HG03139 (cell line): Measurements from ENCODE around the gene CPA4.
"Not testable (repeated sequence)": the region's sequence is repeated elsewhere in the genome, so short reads cannot be mapped to it uniquely, and the experiment has no call there.

Experiments
- ATAC-seq: cut with Tn5 transposase; IDR thresholded peaks from one replicate; pipeline ENCODE4 v1.9.1; 2021; ENCODE audit not compliant: unreplicated experiment

Gene CPA4

DNA sequence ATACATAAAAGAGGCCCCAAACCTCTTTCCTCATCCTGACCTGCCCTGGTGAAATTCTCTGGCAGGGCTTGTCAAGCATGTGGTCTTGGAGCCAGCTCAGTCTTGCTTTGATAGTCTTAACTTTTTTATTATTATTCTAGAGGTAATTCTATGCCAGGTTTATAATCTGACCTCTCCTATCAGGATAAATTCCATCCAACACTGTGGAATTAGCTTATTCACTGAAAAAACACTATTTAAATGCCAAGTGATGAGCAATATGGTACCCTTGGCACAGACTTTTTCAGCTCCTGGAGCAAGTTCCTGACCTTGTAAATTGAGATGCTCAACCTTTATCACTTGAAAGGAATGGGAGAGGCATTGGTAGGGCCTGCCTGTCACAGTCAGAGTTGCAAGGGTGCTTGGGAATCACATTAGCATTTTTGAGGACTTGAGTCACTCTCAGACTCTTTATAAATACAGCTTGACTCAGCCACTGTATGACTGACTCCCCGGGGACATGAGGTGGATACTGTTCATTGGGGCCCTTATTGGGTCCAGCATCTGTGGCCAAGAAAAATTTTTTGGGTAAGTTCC, at the start of gene CPA4:
Gene CPA4, plus strand, starts transcription at position 480 of the 576 bp plus-strand sequence. Its CDS starts 20 bp downstream, at position 500.
- no peak for ATAC-seq

GRCh38 chr7:130243486-130243885, 49.5 kb upstream of the CPA4 start:
- ATAC-seq = not testable (repeated sequence)

DNA sequence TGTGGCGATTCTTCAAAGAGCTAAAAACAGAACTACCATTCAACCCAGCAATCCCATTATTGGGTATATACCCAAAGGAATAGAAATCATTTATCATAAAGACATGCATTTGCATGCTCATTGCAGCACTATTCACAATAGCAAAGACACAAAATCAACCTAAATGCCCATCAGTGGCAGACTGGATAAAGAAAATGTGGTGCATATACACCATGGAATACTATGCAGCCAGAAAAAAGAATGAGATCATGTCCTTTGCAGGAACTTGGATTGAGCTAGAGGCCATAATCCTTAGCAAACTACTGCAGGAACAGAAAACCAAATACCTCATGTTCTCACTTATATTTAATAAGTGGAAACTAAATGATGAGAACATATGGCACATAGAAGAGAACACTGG, 46.5 kb upstream of the CPA4 start:
- not testable (repeated sequence) for ATAC-seq

DNA sequence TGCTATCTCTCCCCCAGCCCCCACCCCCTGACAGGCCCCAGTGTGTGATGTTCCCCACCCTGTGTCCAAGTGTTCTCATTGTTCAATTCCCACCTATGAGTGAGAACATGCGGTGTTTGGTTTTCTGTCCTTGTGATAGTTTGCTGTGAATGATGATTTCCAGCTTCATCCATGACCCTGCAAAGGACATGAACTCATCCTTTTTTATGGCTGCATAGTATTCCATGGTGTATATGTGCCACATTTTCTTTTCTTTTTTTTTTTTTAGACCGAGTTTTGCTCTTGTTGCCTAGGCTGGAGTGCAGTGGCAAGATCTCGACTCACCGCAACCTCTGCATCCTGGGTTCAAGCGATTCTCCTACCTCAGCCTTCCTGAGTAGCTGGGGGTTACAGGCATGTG, 44.1 kb upstream of the CPA4 start:
- not testable (repeated sequence) for ATAC-seq

GRCh38 chr7:130249626-130250025, 43.3 kb upstream of the CPA4 start:
- ATAC-seq = not testable (repeated sequence)

- no peak for ATAC-seq
These were observed 38.4 kb upstream of the CPA4 start for GRCh38 chr7:130254555-130254954.

- ATAC-seq = no peak
These were observed 36.3 kb upstream of the CPA4 start for GRCh38 chr7:130256704-130257103.

DNA sequence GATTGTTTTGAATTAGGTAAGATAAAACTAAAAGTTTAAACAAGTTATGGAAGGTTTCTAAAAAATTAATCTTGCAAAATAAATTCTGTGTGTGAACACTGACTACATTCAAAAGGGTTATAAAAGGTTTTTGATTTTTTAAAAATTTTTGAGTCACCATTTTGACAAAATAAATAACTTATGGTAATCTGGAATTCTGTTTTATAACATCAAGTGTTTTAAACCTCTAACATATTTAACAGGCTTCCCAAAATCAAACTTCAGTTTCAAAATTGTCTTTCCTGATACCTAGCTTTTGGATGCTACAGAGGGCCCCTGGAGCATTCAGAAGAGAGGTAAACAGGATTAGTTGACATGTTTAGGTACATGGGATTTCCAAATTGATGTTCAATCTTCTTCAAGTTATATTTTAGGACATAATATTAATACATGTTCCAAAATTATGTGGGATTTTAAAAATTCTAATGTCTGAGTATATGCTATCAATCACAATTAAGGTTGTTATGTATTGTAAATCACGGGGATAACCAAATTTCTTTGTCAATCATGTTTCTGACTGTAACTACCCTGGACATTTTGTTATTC, 34.4 kb upstream of the CPA4 start:
- ATAC-seq = no peak

DNA sequence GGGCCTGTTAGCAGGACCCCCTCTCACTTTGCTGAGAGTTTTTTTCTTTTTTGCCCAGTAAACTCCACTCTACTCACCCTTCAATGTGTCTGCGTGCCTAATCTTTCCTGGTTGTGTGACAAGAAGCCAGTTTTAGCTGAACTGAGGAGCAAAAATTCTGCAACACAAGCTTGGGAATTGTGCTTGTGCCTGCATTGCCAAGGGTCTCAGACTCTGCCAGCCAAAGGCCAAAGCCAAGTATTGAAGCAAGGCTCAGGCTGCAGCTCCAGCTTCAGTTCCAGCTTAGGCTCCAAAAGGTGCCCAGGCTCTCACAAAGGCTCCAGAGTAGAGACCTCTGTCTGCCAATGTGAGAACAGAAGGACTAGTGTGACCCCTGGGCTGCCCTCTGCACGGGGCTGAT, 30.5 kb upstream of the CPA4 start:
- ATAC-seq = no peak

GRCh38 chr7:130263130-130263529, 29.8 kb upstream of the CPA4 start:
- ATAC-seq = no peak

DNA sequence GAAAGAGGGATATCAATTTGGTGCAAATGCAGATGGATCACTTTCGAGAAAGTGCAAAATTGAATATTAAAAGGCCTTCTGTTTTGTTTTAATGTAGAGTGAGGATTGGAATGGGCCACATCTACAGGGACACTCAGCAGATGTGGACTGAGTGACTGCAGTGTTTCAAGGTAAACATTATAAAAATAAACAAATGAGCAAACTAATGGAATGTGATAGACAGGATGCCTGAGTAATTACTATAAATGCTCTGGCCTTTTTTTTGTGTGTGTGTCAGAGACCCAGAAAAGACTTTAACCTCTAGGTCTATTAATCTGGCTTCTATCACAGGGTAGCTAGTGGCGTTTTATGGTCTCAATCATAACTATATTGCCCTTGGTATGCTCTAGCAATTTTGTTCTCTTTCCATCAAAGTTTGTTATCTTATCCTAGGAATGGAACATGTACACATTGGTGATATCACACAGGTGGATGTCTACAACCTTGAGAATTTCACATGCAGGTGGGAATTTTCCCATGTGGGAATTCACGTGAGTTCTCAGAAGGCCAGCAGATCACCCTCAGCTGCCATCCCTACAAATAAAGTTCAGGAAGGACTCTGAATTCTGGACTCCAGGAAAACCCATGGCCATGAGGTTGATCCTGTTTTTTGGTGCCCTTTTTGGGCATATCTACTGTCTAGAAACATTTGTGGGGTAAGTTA, 26.6 kb upstream of the CPA4 start, which contains the start of gene CPA2:
Gene CPA2, plus strand, starts transcription at position 606 of the 703 bp plus-strand sequence. Its CDS starts 19 bp downstream, at position 625.
- ATAC-seq = no peak

DNA sequence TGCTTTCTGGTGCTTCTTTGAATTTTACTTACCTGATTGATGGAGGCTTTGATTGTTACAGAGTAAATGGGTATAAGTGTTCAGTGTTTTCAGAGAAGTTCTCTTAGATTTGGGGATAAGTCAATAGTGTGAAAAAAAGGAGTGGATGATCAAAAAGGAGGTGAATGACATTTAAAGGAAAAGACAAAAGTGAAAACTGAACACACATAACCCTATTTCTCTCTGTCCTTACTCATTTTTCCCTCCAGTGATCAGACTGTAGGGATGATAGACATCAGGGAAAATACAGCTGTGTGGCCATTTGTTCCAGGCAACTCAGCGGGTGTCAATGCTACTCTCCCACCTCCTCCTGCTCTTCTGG, 26.0 kb upstream of the CPA4 start:
- no peak for ATAC-seq

DNA sequence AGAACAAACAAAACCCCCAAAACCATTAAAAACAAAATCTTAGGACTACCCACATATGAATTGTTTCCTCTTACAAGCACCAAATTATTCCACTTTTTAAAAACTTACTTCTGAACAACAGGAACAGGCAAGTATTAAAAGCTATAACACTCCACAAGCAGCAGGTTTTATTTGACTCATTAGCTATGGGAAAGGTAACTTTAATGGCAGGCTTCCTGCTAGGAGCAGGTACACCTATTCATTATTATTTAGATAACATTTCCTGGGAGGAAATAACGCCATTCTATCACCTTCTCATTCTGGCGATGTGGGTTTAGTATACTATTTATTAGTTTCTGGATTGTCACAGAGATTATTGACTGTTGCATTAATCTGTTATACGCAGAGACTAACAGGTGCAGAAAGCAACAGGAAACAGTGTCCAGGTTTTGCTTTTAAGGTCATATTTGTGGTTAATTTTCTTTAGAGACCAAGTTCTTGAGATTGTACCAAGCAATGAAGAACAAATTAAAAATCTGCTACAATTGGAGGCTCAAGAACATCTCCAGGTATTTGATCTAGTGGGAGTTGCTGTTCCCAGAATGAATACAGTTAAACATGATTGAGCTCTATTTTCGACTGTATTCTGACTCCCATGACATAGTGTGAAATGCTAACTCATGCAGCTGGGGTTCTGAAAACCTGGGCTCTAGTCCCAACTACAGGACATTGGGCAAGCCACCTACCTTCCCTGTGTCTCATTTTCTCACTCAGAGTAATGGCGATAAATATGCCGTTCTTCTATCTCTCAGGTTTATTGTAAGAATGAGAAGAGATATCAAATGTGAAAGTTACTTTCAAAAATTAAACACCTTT, 24.3 kb upstream of the CPA4 start:
- no peak for ATAC-seq

GRCh38 chr7:130269318-130269694, 23.7 kb upstream of the CPA4 start:
- no peak for ATAC-seq

DNA sequence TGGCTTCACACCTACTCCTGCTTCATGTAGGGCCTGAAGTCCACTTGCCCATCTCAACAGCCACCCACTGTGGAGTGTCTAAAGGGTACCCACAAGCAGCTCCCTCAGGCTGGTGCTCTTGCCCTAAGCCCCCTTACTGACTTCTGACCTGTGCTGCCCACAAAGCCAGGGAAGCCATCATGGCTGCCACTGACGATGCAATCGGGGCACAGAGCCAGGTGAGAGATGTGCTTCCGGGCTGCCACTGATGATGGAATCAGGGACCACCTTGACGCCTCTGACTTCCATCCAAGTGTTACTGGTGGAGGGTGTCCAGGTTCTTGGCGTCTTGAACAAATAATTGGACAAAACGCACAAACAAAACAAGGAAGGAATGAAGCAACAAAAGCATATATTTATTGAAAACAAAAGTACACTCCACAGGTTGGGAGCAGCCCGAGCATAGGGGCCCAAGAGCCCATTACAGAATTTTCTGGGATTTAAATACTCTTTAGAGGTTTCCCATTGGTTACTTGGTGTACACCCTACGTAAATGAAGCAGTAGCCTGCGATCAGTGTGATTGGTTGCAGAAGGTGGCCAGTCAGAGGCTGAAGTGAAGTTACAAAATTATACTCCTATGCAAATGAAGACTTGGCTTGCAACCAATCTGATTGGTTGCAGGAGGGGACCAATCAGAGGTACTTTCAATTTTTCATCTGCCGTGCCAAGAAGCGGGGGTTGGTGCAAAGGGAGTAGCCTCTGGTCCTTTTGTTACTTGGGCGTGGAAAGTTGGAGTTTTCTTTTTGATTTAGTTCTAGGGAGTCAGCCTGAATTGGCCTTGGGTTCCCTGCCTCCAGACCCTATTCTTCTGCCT, 21.8 kb upstream of the CPA4 start:
- ATAC-seq = no peak

DNA sequence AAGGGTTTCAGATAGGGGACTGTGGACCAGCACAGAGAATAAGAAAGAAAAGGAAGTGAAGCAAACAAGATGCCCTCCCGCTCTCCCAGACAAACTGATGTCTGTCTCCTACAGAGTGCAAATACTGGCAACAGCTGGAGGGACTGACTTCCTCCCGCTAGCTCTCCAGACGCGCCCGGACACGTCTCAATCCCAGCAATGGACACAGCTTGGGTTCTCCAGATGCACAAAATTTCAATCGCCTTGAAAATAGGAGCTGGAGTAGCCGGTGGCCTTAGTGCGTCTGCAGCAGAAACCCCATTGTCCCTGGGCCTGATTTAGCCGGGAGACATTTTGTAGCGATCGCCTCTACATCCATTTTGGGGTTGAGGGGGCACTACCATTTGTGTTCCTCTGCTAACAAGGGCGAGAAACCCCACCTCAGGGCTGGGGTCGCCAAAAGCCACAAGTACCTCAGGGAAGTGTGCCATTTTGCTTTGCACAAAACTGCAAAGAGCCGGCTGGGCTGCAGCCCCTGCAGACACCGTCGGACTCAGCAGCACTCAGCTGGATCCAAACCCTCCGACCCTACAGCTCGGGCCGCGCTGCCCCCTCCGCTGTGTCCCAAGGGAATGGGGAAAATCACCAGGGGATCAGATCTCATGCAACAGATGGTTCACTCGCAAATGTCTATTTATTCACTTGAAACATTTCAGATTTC, 20.4 kb upstream of the CPA4 start:
- ATAC-seq = no peak

DNA sequence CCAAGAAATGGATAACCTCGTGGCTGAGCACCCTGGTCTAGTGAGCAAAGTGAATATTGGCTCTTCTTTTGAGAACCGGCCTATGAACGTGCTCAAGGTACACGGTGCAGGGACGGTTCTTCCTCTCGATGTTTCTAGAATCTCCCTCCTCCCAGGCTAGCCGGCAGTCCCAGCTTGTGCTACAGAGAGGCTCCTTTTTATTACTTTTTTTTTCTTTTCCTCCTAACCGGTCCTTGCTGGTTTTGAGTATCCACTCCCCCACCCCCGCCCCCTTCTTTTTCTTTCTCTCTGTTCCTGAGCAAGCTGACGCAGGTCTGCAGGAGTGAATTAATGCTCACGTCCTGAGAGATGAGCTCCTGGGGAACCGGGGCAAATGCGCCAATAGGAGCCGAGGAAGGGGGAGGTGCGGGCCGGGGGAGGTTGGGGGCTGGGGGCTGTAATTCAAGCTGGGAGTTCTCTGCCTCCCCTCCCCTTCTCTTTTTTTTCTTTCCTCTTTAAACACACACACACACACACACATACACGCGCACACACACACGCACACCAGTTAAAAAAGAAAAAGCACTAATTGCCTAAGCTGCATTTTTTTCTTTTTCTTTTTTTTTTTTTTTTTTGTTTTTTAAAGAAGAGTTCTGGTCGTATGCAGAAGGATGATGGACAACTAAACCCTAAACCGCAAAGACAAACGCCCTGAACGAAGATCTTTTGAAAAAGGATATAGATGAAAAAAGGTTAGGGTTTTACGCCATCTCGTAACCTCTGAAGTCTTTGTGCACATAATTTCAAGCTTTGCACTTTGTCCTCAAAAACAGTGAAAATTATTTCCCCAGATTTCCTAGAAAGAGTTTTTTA, 19.7 kb upstream of the CPA4 start:
- no peak for ATAC-seq

DNA sequence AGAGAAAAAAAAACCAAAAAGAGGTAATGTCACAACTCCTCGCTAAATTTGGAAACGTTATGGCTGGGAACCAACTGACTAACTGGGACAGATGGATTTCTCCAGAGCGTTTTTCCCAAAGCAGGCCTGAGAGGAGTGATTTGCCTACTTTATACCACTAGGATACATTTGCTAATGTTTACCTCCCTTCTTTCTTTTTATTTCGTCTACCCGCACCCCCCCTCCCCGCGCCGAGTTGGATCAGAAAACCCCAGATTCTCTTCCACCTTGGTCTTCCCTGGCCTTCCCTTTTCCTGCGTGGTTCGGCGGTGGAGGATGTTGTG, 19.1 kb upstream of the CPA4 start:
- ATAC-seq = no peak

GRCh38 chr7:130274296-130274695, 18.7 kb upstream of the CPA4 start:
- ATAC-seq = no peak
